Thyroid gland (tissue), 4 donors: Measurements from ENCODE around the gene PHF14.

ENCODE experiments used
- POLR2A ChIP-seq, 2 donors: fragments of 450-650 bp; IDR thresholded peaks; one replicate each; pipeline ENCODE4 v1.6.1; 2017; ENCODE audit warnings: antibody characterized with exemption in 2 of 2, mild to moderate bottlenecking in 2 of 2, moderate library complexity in 1 of 2
- TF ChIP-seq, protein P1 (sequence below), 6 experiments: fragments of 200-600 bp in 3 of 6; fragments of 450-650 bp in 3 of 6; sonication (generic) in 3 of 6; IDR thresholded peaks; one replicate each; pipeline ENCODE4 v1.5.1; 2016 to 2019; ENCODE audit warnings: antibody characterized with exemption in 6 of 6, mild to moderate bottlenecking in 2 of 6, inconsistent platforms in 1 of 6, moderate library complexity in 1 of 6

DNA sequence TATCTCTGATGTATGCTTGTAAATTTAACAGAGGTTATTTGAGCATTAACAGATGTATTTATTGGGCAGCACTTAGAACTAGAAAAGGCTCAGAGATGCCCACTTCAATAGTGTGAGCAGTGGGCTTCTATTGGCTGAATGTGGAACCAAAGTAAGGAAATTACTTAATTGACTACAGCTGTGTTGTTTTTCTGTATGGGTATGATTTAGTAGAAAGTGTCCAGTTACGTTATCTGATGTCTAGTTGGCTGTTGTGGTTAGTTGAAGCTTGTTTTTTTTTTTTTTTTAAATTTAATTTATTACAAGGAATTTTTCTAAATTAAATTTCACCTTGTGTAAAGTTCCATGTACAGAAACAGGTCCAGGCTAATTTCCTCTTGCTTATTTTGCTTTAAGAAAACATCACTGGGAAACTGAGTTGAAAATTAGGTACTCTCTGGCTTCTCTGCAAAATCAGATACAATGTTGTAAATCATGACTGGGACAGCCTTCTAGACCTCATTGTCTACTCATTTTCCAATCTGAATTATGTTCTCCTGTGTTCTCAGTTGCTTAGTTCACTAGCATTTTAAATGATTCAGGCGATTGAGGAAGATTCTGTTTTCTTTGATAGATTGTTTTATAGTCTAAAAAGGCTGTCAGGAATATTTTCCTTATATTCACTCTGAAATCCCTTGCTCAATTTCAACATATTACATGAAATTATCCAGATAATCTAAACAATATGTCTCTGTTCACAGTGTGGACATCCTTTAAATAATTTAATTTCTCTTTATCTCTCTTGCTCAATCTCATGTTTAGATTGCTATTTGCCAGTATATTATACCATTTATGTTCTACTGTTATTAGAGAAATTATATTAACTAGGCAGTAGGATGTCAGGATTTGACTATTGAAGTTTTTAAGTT lies 53.0 kb downstream of the PHF14 start:
- TF ChIP-seq, protein P1, sequence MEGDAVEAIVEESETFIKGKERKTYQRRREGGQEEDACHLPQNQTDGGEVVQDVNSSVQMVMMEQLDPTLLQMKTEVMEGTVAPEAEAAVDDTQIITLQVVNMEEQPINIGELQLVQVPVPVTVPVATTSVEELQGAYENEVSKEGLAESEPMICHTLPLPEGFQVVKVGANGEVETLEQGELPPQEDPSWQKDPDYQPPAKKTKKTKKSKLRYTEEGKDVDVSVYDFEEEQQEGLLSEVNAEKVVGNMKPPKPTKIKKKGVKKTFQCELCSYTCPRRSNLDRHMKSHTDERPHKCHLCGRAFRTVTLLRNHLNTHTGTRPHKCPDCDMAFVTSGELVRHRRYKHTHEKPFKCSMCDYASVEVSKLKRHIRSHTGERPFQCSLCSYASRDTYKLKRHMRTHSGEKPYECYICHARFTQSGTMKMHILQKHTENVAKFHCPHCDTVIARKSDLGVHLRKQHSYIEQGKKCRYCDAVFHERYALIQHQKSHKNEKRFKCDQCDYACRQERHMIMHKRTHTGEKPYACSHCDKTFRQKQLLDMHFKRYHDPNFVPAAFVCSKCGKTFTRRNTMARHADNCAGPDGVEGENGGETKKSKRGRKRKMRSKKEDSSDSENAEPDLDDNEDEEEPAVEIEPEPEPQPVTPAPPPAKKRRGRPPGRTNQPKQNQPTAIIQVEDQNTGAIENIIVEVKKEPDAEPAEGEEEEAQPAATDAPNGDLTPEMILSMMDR (IDR thresholded peaks at IDR 0.05): no peak
- no peak for TF ChIP-seq POLR2A (IDR thresholded peaks at IDR 0.05)
